Glomerular visceral epithelial cell (primary cell): ENCODE measurements around the gene CCNH.
A peak's percentile ranks its signal among the peaks of the same experiment; 100 is the strongest.

Source experiments
- DNase-seq: peaks from one replicate; pipeline ENCODE4 v3.0.0-alpha.2; 2016; ENCODE audit errors: extremely low spot score

Gene CCNH

GRCh38 chr5:87412630-87413342 is at the start of gene CCNH:
Gene CCNH, minus strand, starts transcription at chr5:87412930. Its CDS starts 136 bp downstream, at chr5:87412794.
- peak; percentile 99 for DNase-seq

- no peak for DNase-seq
These were observed 45.0 kb upstream of the CCNH start for GRCh38 chr5:87457706-87458105.

GRCh38 chr5:87453801-87454200 is 41.1 kb upstream of the CCNH start:
- no peak for DNase-seq

- no peak for DNase-seq
These were observed 40.1 kb upstream of the CCNH start for GRCh38 chr5:87452837-87453236.

DNA sequence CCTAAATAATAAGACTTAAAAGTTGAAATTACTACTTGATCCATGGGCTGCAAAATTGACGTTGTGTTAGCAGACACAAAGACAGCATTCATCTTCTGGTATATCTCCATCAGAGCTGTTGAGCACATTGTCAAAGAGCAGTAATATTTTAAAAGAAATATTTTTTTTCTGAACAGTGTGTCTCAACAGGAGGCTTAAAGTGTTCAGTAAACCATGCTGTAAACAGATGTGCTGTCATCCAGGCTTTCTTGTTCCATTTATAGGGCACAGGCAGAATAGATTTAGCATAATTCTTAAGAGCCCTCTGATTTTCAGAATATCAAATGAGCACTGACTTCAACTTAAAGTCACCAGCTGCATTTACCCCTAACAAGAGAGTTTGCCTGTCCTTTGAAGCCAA is 29.7 kb upstream of the CCNH start:
- no peak for DNase-seq

DNA sequence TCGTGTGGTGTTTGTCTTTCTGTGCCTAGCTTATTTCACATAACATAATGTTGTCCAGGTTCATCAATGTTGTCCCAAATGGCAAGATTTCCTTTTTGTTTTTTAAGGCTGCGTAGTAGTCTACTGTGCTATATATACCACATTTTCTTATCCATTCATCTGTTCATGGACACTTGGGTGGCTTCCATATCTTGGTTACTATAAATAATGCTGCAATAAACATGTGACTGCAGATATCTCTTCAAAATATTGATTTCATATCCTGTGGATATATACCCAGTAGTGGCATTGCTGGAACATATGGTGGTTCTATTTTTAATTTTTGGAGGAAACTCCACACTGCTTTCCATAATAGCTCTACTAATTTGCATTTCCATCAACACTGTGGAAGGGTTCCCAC is 25.5 kb upstream of the CCNH start:
- no peak for DNase-seq

DNA sequence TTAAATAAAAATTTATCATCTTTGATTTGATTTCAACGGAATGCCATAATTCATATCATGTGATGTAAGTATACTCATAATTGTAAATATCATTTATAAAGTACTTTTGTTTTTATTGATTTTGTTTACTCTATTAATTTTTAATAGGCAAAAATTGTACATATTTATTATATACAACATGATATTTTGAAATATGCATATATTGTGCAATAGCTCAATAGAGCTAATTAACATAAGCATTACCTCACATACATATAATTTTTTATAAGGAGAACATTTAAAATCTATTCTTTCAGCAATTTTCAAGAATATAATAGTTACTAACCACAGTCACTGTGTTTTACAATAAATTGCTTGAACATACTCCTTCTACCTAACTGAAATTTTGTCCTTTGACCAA is 25.0 kb upstream of the CCNH start:
- no peak for DNase-seq

DNA sequence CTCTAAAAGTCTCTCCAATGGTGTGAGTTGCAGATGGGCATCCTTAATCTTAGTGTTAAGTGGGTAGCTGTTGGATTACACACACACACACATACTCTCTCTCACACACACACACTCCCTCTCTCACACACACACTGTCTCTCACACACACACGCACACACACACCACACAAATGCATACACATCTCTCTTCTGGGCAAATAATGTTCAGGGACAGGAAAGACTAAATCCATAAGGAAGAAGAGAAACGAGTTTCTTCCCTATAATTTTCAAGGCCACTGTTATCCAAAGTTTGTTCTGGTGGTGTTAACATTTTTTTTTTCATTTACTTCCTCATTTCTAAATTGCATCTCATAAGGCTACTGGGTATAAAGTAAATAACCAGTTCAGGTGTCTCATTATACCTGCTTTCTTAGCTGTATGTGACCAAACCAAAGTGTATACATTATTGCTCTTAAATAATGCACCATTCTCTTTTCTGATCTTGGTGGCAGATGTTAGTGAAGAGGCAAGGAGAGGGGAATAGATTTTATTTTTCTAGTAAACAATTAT is 22.5 kb upstream of the CCNH start:
- DNase-seq, result no peak

GRCh38 chr5:87434461-87434860 is 21.7 kb upstream of the CCNH start:
- DNase-seq, result no peak

GRCh38 chr5:87433945-87434344 is 21.2 kb upstream of the CCNH start:
- DNase-seq, result no peak

- no peak for DNase-seq
These were observed 19.7 kb upstream of the CCNH start for GRCh38 chr5:87432460-87432859.

DNA sequence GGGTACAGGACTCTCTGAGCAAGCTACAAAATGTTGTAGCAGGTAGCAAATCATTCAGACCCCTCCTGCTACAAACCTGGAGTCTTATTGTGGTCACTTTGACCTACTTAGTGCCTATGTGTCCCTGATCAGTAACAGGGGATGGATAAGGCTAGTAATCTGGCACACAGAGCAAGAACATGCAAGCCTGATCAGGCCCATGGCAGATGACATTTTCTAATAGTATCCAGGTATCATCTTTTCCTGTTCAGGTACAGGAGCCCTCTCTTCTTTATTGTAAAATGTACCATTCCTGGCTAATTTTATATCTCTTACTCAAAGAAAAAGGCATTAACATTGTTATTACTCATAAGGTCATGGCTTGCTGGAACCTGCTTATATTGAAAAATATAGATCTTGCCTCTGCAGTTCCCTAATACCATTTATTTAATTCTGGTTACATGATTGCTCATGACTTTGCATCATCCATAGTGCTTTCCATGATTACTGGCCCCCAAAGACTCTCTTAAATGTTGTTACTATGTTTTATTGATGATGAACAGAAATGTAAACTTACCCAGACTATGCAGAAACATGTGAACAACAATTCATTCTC is 18.2 kb upstream of the CCNH start:
- no peak for DNase-seq

DNA sequence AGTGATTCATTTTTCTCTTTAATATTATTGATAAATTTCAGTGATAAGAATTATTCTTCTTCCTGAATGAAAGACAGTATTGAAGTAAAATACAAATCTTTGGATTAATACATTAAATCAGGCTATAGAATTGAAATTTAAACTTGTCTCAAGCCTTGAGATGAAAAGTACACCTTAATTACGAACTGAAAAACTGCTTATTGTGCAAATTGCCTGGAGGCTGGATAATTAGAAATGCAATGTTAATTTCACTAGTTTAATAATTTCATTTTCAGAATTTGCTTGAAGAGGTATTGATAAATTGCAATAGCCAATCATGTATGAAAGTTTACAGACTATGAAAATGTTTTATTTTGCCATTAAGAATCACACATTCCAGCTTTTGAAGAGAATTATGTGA is 11.0 kb upstream of the CCNH start:
- no peak for DNase-seq

DNA sequence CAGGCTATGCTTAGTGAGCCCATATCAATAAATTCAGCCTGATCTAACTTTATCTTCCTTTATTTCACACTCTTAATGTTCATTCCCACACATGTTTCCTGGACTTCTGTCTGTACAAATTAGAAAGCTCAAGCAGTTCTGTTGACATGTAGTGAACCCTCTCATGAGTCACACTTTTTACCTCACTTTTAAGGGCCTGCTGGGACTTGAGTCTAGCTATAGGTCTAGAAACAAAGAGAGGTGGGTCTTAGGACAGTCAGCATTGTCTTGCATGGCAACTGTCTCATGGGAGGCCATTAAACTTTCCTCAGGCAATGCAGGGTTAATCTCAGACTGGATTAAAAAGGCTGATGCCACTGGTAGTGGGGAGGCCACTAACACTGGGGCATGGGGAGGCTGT is 8.6 kb upstream of the CCNH start:
- no peak for DNase-seq

GRCh38 chr5:87418506-87418905 is 5.8 kb upstream of the CCNH start:
- DNase-seq, result no peak

- DNase-seq, result no peak
These were observed 564 bp upstream of the CCNH start for GRCh38 chr5:87413343-87413645.

GRCh38 chr5:87411973-87412629 is 629 bp downstream of the CCNH start:
- DNase-seq, result peak; percentile 45

GRCh38 chr5:87411586-87411972 is 1.2 kb downstream of the CCNH start:
- DNase-seq, result no peak

DNA sequence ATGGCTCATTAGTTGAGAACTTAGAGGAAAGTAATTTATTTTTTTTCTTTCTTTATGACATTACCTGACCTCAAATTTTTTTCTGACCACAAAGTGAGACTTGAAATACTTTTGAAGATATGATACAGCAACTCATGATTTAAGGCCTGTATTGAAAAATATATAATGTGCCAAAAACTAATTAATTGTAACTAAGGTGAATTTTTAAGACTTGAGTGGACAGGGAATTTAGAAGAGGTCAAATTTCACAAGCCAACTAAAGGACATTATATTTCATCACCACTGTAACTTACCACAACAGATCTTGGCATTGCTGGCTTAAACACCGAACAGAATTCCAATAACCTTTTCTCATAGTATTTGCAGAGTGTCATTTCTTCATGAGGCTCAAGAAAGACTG is 1.8 kb downstream of the CCNH start:
- peak; percentile 81 for DNase-seq

- no peak for DNase-seq
These were observed 4.5 kb downstream of the CCNH start for GRCh38 chr5:87408204-87408603.

DNA sequence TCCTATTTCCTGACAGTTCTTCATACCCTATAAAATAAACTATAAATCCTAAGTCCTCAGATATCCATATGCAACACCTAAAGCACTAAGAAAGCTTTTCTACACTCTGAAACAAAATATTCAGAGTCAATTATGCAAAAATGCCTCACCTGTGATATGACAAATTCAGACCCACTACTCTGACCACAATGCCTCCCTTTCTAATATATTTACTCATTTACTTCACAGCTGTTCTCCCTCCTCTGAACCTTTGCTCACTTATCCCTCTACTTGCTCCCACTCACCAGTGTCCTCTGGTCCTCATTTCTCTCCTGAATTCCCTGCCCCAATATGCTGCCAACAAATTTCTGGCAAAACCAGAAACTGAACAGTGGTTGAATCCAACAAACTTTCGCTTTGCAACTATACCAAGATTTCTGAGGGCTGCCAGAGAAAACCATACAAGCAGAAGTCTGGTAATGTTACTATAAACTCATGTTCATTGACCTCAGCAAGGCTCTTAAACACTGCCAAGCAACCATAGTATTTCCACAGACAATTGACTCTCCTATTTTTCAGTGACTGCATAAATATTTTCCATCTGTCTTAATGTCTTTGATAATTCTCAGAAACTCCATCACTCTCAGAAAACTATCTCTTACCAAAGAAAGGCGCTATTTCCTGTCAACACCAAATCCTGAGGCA is 7.1 kb downstream of the CCNH start:
- DNase-seq, result no peak

DNA sequence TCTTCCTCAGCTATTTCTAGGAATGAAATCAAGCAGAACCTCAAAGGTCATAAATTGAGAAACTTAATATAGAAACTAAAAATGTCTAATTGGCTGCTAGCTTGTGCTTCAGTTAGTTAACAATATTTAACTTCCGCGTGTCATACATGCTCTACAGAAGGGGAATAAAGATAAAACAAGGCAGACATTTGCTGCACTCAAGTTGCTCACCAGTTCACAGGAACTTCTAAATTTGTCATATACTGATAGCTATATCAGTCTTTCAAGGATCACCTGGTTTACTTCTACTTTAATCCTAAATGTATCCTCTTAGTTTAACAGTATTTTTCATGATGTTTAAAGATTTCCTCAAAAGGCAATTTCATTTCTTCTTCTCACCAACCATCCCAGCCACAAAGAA is 8.4 kb downstream of the CCNH start:
- DNase-seq, result no peak

GRCh38 chr5:87403899-87404298 is 8.8 kb downstream of the CCNH start:
- DNase-seq, result no peak
